Fibroblast of peridontal ligament (primary cell): ENCODE results near the gene UBQLN3.

ENCODE experiments used
- DNase-seq: peaks from one replicate; pipeline ENCODE4 v3.0.0-alpha.2; 2010; ENCODE audit errors: extremely low read depth

The UBQLN3 gene

DNA sequence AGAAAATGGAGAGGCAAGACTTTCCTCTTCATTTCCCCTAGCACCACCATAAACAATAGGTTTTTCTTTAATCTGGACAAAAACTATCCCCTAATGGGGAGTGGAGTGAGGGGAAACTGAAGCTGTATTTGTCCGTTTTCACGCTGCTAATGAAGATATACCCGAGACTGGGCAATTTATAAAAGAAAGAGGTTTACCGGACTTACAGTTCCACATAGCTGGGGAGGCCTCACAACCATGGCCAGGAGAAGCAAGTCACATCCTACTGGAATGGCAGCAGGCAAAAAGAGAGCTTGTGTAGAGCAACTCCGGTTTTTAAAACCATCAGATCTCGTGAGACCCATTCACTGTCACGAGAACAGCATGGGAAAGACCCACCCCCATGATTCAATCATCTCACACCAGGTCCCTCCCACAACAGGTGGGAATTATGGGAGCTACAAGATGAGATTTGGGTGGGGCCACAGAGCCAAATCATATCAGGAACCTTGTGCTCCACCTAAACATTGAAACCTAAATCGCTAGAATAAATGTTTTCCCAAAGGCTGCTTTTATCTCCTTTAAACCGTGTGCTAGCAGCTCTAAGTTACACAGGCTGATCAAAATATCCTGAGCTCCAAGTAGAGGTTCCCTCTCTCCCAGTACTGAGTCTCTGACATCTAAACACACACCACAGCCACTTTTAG, 4.3 kb downstream of the UBQLN3 start:
- no peak for DNase-seq

DNA sequence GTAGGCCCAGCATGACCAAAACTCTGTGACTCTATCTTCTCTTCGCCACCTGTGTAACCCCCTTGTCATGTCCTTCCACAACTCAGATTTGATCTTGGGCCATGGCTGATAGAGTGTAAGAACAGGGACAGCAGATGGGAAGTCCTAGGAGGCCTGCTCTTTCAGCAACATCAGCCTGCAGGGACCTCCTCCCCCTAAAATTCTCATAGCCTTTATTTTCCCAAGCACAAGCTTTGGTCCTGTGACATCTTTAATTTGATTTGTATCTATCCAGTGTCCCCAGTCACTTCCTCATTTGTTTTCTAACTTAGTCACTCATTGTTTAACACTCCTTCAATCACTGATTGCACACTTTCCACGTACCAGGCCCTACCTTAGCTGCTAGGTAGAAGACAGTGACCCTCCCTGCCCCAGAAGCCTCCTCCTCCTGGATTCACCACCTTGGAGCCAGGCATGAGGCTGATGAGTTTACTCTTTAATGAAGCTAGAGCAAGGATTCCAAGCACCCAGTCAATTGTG, 5.3 kb downstream of the UBQLN3 start:
- DNase-seq: no peak

DNA sequence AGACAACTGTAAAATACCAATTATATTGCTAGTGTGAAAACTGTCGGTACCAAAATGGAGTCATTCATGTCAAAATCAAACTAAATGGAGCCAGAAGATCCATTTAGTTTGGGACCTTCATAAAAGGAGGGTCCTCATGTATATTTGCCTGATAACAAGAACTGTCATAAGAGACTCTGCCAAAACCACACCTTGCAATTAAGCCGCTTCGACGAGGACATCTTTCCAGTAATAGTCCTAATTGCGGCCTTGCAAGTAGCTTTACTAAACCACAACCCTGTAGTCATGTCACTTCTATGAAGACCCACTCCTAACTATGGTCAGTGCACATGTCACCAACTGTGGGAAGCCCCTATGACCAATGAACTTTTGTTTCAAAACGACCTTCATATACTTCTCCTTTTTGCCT, 9.4 kb downstream of the UBQLN3 start:
- no peak for DNase-seq

DNA sequence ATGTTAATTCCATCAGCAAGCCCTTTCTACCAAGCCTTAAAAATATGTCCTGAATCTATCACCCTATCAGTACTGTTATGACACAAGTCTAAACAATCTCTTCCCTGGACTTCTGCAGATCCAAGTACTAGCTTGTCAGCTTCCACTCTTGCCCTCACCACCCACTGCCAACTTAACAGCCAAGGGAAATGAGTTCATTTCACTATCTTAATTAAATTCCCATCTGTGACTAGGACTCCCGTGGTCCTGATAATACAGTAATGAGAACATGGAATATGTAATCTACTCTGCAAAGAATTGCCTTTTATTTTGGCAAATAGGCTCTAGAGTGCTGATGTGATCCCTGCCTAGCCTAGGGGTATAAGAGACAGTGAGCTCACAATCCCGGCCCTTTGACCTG, 10.1 kb downstream of the UBQLN3 start:
- no peak for DNase-seq

DNA sequence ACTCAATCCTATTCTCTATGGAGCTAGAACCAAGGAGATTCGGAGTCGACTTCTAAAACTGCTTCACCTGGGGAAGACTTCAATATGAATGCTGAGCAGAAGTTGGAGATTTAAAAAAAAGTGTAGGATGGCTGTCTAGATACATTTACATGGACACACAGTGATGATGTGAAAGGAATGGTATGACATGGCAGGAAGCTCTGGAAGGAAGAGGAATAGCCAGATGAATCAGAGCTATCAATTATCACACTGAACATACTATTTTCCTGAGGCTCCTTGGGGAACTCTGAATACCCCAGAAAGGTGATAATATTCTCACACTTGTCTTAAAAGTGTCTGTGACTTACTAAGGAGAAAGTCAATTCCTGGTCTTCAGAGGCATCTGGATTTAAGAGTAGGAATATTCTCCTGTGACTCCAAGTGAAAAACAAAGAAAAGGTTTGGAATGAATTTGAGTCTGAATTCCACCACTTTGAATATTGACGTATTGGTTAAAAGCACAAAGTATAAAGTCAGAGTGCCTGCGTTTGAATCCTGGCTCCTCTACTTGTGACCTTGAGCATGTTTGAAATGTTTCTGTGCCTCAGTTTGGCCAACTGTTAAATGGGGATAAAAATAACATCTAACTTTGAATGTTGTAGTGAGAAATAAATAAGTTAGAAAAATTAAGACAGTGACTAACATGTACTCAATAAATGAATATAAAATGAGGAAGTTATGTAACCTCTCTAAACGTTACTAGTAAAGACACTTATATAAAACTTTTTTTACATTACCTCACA, 20.0 kb downstream of the UBQLN3 start:
- no peak for DNase-seq

DNA sequence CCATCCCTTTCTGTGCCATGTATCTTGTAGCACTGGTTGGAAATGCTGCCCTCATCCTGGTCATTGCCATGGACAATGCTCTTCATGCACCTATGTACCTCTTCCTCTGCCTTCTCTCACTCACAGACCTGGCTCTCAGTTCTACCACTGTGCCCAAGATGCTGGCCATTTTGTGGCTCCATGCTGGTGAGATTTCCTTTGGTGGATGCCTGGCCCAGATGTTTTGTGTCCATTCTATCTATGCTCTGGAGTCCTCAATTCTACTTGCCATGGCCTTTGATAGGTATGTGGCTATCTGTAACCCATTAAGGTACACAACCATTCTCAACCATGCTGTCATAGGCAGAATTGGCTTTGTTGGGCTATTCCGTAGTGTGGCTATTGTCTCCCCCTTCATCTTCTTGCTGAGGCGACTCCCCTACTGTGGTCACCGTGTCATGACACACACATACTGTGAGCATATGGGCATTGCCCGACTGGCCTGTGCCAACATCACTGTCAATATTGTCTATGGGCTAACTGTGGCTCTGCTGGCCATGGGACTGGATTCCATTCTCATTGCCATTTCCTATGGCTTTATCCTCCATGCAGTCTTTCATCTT, 20.9 kb downstream of the UBQLN3 start:
- DNase-seq: no peak

DNA sequence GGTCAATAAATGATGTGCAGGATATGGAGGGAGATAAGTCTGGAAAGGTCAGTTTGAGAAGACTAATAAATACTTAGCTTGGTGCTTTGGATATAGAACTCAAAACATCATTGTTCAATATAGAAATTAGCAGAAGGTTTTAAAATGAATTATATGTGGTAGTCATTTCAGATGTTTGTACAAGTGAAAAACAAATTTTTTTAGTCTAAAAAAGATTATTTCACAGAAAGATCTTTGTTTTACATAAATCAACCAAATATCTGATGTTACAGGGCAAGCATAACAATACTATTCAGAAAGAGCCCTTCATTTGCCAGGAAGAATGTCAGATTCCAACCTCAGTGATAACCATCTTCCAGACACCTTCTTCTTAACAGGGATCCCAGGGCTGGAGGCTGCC, 21.4 kb downstream of the UBQLN3 start, which contains the start of gene OR52D1:
TSS of gene OR52D1 (plus strand) at position 301 of the 400 bp plus-strand sequence. CDS start at position 323, 22 bp downstream.
- DNase-seq: no peak

DNA sequence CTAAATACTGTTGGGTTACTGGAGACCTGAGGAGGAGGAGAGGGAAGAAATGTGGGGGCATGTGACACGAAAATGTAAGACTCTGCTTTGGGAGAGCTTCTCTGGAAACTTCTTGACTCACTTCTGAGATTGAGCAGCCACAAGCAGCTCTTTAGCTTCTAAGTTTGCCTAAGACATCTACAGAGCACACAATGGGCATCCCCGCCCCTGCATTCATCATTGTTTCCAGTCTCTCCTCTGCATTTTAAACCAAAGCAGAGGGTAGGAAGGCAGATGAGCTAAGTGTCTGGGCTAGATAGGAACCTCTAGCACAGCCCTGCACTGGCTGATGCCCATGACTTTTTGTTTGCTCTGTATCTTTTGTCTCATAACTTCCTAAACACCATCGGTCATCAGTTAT, 23.3 kb downstream of the UBQLN3 start:
- DNase-seq: no peak

DNA sequence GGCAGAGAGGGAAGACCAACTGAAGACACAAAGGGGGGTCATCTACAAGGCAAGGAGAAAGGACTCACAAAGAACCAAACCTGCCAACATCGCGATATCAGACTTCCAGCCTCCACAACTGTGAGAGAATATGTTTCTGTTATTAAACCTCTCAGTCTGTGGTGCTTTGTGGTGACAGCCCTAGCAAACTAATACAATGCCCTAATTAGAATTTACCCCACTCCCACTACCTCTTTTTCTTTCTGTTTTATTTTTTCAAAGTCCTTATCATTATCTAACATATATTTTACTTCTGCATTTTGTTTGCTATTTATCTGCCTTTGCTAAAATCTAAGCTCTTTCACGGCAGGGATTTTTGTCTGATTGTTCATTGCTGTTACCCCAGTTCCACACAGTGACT, 23.8 kb downstream of the UBQLN3 start:
- no peak for DNase-seq

DNA sequence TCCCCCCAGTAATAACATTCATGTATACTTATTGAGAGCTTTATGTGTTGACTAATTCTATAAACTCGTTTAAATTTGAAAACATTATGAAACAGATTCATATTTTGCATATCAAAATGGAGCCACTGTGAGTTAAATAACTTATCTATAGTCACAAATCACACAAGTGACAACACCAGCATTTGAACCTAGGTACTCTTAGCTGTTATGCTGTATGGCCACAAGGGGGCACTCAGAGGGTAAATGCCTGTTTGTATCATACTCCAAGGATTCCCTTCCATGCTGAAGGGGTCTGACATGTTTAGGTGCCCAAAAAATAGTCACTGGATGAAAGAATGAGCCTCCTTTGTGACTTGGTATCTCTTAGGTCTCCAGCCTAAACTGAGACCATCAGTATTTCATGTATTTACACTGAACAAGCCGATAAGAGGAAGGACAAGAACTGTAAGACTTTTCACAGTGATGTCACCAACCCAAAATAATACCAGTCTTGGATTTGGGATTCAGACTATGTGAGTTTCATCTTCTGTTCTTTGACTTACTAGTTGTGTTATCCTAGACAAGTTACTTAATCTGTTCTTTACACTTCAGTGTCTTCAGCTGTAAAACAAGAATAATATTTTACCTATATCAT, 33.5 kb downstream of the UBQLN3 start:
- peak; percentile 70 for DNase-seq

DNA sequence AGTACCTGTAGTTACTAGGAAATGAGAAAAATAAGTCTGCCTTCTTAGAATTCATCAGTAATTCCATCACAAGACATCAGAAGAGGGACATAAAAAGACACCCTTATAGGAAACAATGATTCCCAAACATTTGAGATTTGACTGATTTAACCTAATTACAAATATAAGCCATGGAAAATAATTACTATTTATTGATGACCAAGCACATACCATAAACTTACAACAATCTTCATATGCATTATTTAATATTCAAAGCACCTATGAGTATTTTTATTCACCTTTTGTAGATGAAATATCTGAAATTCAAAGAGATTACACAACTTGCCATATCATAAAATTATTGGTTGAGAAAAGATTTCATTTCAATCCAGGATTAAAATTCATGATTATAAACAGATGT, 35.8 kb downstream of the UBQLN3 start:
- no peak for DNase-seq

DNA sequence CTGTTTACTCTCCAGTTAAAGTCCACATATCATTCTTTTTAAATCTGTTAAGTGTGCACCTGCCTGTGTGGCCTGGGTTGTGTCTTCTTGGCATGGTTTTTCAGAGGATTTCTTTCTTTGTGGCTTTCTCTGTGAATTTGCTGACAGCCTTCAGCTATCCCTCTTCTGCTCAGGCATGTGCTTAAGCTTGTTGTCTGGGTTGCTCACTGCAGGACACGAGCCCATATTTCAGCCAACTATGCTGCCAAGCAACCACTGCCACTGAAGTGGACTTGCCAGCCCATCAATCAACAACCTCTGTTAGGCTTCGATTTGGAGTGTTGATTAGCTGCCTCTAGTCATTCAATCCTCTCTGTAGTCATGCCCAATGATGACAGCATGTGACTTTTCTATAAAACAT, 42.2 kb downstream of the UBQLN3 start:
- no peak for DNase-seq

DNA sequence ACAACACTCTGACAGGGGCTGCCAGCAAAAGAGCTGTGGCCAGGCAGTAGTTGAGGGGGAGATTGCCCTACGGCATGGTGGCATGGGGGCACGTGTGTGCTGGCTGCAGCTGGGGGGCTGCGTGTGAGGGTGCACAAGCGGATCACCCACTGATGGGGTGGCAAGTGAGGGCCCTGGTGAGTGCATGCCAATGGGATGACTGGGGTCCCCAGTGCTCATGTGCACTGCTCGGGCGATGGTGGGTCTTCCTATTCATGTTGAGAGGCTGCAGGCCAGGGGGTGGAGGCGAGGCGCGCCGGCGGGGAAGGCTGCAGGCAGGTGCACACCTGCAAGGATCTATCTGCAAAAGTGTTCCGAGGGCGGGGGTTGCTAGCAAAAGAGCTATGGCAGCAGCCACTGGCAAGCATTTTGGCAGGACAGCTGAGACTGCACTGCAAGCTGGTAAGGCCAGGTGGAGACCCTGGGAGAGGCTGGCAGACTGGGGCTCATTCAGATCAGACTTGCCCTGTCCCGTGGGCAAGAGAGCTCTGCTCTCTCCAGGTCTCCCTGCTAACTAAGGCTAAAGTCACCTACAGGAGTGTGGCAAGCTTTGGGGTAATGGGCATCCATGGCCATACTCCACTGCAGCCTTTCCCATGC, 48.7 kb downstream of the UBQLN3 start:
- DNase-seq: no peak
